ENCODE data around the gene ERMAP. TPM values are rescaled to one million over a fixed set of nuclear protein-coding genes. Genes with fewer than 3 reads are reported as not detected.

Gene ERMAP
- total RNA-seq, 1 donor, result 21.7 TPM

DNA sequence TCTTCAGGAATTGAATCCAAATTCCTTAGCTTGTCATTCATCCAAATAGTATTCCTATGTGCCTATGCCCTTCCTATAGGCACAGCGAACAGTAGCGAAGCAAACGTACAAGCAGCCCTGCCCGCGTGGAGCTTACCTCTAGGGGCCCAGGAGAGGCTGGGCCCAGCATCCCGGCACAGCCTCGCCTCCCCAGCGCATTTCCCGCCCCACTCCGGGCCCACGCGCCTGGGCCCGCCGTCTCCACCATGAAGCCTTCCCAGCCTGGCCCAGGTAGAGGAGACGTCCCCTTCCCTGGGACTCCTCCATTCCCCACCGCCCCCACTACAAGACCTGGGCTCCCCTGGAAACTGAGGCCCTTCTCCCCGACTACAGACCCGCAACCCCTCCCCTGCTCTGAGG is 32.4 kb upstream of the ERMAP start:
- DNase-seq (ENCODE audit: insufficient read length, low spot score, missing footprints), result no peak
- no peak overlapping the region for H3K27ac ChIP-seq (ENCODE audit: low read depth, low read length)
- H3K36me3 ChIP-seq (ENCODE audit: insufficient read depth, low read length), result peaks cover 11% of the 10 kb centered on the region
- TF ChIP-seq, protein P1, sequence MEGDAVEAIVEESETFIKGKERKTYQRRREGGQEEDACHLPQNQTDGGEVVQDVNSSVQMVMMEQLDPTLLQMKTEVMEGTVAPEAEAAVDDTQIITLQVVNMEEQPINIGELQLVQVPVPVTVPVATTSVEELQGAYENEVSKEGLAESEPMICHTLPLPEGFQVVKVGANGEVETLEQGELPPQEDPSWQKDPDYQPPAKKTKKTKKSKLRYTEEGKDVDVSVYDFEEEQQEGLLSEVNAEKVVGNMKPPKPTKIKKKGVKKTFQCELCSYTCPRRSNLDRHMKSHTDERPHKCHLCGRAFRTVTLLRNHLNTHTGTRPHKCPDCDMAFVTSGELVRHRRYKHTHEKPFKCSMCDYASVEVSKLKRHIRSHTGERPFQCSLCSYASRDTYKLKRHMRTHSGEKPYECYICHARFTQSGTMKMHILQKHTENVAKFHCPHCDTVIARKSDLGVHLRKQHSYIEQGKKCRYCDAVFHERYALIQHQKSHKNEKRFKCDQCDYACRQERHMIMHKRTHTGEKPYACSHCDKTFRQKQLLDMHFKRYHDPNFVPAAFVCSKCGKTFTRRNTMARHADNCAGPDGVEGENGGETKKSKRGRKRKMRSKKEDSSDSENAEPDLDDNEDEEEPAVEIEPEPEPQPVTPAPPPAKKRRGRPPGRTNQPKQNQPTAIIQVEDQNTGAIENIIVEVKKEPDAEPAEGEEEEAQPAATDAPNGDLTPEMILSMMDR (IDR thresholded peaks at IDR 0.05; ENCODE audit: extremely low read depth, low read depth, low read length), result no peak
- no peaks in the 10 kb centered on the region for H3K79me2 ChIP-seq (ENCODE audit: insufficient read depth, low read length)
- peak overlapping the region; percentile 84 for H3K4me2 ChIP-seq (ENCODE audit: insufficient read depth, low read length)
- peaks cover 5% of the 10 kb centered on the region for H3K4me1 ChIP-seq (ENCODE audit: insufficient read depth, low read length)
- H3K9me3 ChIP-seq (ENCODE audit: low read depth, low read length), result no peaks in the 10 kb centered on the region
- H3K4me3 ChIP-seq (ENCODE audit: insufficient read depth, low read length), result peak overlapping the region; percentile 67
- no peak overlapping the region for H2AFZ ChIP-seq (ENCODE audit: low read length)
- H3K27me3 ChIP-seq (ENCODE audit: insufficient read depth, low read length), result no peaks in the 10 kb centered on the region
- H4K20me1 ChIP-seq (ENCODE audit: insufficient read depth, low read length), result no peaks in the 10 kb centered on the region

GRCh38 chr1:42784946-42785693 is 31.8 kb upstream of the ERMAP start, which contains the start of gene TMEM269:
TSS of gene TMEM269 (plus strand) at chr1:42784991. CDS start at chr1:42789894, 4,903 bp downstream.
- Histone ChIP-seq H3K4me1 (ENCODE audit: insufficient read depth, low read length) (peaks cover 5% of the 10 kb centered on the region), H3K27ac (ENCODE audit: low read depth, low read length) (no peak within 1 kb of the TSS), H4K20me1 (ENCODE audit: insufficient read depth, low read length) (no peaks in the 10 kb centered on the region), H3K9me3 (ENCODE audit: low read depth, low read length) (no peaks in the 10 kb centered on the region), H2AFZ (ENCODE audit: low read length) (peak within 1 kb of the TSS; percentile 83), H3K79me2 (ENCODE audit: insufficient read depth, low read length) (no peaks in the 10 kb centered on the region), H3K4me2 (ENCODE audit: insufficient read depth, low read length) (peak within 1 kb of the TSS; percentile 84), H3K4me3 (ENCODE audit: insufficient read depth, low read length) (peak within 1 kb of the TSS; percentile 67), H3K36me3 (ENCODE audit: insufficient read depth, low read length) (peaks cover 7% of the 10 kb centered on the region), H3K27me3 (ENCODE audit: insufficient read depth, low read length) (no peaks in the 10 kb centered on the region)
- TF ChIP-seq, protein P1 (IDR thresholded peaks at IDR 0.05; ENCODE audit: extremely low read depth, low read depth, low read length), result no peak
- DNase-seq (ENCODE audit: insufficient read length, low spot score, missing footprints), result no peak

DNA sequence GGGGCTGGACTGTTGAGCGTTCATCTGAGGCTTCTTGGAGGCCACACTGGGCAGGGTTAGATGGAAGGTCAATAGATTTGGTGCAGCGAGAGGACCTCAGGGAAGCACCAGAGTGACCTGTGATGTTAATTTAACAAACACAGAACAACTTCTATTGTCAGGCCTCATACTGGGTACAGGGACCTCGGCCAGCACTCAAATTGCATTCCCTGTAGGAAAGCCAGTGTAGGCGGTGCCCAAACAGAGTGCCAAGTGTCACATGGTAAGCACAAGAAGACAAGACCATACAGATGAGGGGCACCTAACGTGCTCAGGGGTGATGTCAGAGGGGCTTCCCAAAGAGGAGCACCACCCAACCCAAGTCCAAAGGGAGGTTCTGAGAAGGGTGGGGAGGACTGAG is 30.8 kb upstream of the ERMAP start:
- no peak overlapping the region for H3K4me3 ChIP-seq (ENCODE audit: insufficient read depth, low read length)
- TF ChIP-seq, protein P1 (IDR thresholded peaks at IDR 0.05; ENCODE audit: extremely low read depth, low read depth, low read length), result no peak
- H3K9me3 ChIP-seq (ENCODE audit: low read depth, low read length), result no peaks in the 10 kb centered on the region
- H3K79me2 ChIP-seq (ENCODE audit: insufficient read depth, low read length), result no peaks in the 10 kb centered on the region
- H3K4me2 ChIP-seq (ENCODE audit: insufficient read depth, low read length), result no peak overlapping the region
- no peak overlapping the region for H3K27ac ChIP-seq (ENCODE audit: low read depth, low read length)
- H4K20me1 ChIP-seq (ENCODE audit: insufficient read depth, low read length), result no peaks in the 10 kb centered on the region
- no peak for DNase-seq (ENCODE audit: insufficient read length, low spot score, missing footprints)
- no peak overlapping the region for H2AFZ ChIP-seq (ENCODE audit: low read length)
- peaks cover 5% of the 10 kb centered on the region for H3K4me1 ChIP-seq (ENCODE audit: insufficient read depth, low read length)
- H3K27me3 ChIP-seq (ENCODE audit: insufficient read depth, low read length), result no peaks in the 10 kb centered on the region
- H3K36me3 ChIP-seq (ENCODE audit: insufficient read depth, low read length), result no peaks in the 10 kb centered on the region

DNA sequence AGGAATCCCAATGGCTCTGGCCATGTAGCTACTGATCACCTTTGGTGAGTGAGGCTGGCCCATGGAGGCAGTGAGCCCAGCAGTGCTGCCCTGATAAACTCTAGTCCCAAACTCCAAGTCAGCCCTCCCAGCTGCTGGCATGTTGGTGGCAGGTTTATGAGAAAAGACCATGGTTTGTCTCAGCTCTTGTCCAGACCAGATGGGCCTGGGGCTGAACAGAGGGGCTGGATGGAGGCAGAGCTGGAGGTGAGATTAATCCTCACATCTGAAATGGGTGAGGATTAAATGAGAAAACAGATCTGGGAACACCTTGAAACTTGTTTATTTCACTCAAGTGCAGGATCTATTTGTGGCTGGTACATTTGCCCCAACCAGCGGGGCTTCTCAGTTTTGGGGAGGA is 28.9 kb upstream of the ERMAP start:
- TF ChIP-seq, protein P1 (IDR thresholded peaks at IDR 0.05; ENCODE audit: extremely low read depth, low read depth, low read length), result no peak
- H3K27ac ChIP-seq (ENCODE audit: low read depth, low read length), result no peak overlapping the region
- no peaks in the 10 kb centered on the region for H3K79me2 ChIP-seq (ENCODE audit: insufficient read depth, low read length)
- H3K36me3 ChIP-seq (ENCODE audit: insufficient read depth, low read length), result no peaks in the 10 kb centered on the region
- H3K4me3 ChIP-seq (ENCODE audit: insufficient read depth, low read length), result no peak overlapping the region
- no peak overlapping the region for H3K4me2 ChIP-seq (ENCODE audit: insufficient read depth, low read length)
- H3K4me1 ChIP-seq (ENCODE audit: insufficient read depth, low read length), result peaks cover 5% of the 10 kb centered on the region
- DNase-seq (ENCODE audit: insufficient read length, low spot score, missing footprints), result no peak
- H4K20me1 ChIP-seq (ENCODE audit: insufficient read depth, low read length), result no peaks in the 10 kb centered on the region
- H3K27me3 ChIP-seq (ENCODE audit: insufficient read depth, low read length), result no peaks in the 10 kb centered on the region
- H2AFZ ChIP-seq (ENCODE audit: low read length), result no peak overlapping the region
- no peaks in the 10 kb centered on the region for H3K9me3 ChIP-seq (ENCODE audit: low read depth, low read length)

Measured in osteoblast (primary cell).